ENCODE measurements around the gene UQCR10.
"Not testable (repeated sequence)": the region's sequence is repeated elsewhere in the genome, so short reads cannot be mapped to it uniquely, and the experiment has no call there.

The UQCR10 gene

DNA sequence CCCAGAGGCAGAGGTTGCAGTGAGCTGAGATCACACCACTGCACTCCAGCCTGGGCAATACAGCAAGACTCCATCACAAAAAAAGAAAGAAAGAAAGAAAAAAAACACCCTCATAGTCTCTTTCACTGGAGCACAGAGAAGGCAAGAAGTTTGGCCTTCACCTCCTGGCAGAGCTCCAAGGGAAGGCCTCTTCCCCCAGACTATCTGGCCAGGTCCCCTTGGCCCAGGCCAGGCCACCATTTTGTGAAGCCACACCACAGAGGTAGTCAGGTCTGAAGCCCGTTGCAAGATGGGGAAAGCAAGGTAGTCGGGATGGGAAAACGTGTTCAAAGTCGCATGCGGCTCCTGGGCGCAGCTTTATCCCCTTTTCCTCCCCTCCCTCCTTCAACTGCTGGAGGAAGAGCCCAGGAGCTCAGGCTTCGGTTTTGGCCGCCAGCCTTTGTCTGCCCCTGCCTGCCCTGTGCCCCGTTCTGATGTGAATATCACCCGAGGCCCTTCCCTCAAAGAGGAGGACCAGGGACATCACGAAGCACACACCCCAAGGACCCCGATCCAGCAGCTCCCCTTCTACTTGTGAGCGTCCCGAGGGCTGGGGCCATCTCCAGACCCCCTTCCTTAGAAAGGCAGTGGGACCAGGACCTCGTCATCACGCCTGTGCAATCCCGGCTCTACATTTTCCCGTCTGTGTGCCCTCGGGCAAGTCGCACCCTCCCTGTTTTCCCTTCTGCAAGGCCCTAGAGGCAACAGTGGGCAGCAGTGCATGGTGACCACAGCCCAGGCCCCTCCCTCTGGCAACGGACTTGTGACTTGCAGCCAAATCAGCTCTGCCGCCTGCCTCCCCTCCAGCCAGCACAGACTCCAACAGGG is 29.7 kb upstream of the UQCR10 start:
- DNase-seq (ENCODE audit: low read depth): no peak

DNA sequence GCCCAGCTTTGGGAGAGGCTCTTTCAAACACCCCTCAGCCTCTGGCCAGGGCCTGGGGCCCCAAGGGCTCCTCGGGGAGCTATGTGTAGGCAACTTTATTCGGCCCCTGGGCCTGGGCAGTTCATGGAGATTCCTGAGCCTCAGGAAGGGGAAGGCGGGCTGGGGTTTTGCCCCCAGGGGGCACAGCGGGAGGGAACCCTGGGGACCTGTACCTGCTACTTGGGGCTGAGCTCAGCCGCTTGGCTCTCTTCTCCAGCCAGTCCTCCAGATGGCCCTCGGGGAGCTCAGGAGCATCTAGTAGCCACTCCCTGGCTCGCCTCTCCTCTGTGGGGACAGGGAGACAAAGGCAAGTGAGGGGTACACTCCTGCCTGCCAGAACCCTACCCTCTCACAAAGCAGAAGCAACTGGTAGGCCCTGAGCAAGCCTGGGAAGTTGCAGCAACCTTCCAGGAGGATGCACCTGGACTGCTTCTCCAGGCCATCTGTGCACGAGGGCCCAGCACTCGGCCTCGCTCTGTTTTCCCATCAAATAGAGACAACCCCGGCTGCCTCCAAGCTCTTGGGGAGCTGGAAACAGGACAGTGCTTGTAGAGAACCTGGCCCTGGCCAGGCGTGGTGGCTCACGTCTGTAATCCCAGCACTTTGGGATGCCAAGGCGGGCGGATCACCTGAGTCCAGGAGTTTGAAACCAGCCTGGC is 28.9 kb upstream of the UQCR10 start:
- DNase-seq (ENCODE audit: low read depth): no peak

DNA sequence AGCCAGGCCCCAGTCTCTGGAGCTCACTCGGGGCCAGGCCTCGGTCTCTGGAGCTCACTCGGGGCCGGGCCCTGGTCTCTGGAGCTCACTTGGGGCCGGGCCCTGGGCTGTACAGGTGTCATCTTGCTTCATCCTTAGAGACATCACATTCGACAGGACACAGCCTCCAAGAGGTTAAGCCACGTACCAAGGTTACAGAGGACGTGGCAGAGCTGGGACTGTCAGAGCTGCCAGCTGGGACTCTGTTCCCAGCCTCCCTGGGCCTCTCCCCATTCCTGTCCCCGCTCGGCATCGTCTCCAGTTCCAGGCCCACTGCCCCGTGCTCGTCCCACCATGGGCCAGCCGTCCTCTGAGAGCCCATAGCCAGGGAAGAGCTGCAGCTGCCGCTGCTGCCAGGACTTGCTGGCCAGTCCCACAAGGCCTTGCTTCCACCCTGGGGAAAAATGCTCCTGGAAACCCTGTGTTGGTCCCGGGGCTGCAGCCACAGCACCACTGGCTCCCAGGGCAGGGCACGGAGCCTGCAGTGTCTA is 27.8 kb upstream of the UQCR10 start:
- no peak for DNase-seq (ENCODE audit: low read depth)

DNA sequence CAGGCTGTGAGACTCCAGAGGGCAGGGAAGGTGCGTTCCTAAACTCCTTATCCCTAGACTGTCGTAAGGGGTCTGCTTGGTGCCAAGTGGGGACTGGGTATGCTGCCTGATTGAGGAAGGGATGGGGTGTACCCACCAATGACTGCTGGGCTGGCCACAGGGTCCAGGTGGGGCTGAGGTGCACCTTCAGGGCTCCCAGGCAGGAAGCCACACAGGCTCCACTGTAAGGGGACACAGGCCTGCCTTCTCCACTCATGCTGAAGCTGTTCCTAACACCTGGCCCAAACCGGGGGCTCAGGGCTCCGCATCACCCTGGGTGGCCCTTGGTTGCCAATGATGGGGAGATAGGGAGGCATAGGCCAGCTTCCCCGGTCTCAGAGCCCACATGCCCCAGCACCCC is 27.0 kb upstream of the UQCR10 start:
- DNase-seq (ENCODE audit: low read depth): no peak

DNA sequence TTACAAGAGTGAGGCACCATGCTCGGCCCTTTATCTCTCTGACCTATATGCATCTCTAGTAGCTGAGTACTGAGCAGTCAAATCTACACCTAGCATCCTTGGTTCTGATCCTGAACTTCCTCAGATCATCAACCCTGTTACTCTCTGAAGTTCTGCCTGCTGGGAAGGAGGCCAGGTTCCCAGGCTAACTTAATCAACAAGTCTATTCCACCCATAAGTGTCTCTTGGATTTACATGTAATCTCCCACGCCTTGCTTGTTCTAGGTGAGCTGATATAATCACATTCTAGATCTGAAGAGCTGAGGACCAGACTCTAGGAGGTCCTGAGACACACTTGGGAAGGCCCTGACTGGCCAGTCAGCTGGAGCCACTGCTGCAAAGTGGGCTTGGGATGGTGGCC is 25.2 kb upstream of the UQCR10 start:
- DNase-seq (ENCODE audit: low read depth): no peak

DNA sequence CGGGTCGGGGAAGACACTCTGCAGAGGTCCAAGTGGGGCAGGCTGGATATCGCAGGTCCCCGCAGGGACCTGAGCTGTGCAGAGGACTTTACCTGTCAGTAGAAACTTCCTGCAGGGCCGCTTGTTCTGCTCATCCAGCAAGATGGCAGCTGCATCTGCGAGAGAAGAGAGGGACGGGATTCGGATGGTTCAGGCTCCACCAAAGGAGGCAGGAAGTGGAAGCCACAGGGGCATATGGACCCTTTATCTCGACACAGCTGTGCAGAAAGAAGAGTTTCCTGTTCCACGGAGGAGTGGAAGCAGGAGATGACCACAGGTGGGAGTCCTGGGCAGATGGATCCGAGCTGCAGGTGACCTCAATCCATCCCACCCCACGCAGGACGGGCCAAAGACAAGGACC is 24.8 kb upstream of the UQCR10 start:
- DNase-seq (ENCODE audit: low read depth): no peak

DNA sequence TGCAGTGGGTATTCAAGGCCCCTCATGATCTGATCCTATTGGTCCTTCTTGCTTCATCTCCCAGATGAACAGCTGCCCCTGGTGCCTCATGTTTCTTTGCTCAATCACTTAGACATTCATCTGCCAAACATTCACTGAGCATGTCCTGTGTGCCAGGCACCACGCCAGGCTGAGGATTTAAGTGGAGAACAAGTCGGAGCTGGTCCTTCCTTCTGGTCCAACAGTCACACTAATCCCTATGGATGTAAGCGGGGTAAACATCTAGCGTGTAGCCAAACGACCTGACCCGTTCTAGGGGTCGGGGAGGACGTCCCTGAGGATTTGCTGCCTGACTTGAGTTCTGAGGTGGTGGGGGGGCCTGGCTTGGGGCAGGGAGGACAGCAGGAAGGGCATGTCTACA is 22.3 kb upstream of the UQCR10 start:
- DNase-seq (ENCODE audit: low read depth): no peak

DNA sequence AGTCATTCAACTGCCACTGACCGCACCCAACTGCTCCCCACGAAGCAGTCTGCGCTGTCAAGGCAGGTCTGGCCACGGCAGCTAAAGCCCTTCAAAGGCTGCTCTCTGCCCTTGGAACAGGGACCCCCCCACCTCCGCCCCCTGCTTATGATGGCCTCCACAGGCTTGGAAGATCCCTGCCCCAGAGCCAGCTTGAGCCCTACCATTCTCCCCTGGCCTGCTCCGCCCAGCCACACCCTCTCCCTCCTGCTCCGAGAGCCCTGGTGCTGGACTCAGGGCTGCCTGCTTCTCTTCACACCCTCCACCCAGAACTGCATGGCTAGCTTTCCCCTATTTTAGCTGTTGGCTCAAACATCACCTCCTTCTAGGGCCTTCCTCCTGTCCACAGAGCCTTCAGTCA is 19.3 kb upstream of the UQCR10 start:
- DNase-seq (ENCODE audit: low read depth): no peak

DNA sequence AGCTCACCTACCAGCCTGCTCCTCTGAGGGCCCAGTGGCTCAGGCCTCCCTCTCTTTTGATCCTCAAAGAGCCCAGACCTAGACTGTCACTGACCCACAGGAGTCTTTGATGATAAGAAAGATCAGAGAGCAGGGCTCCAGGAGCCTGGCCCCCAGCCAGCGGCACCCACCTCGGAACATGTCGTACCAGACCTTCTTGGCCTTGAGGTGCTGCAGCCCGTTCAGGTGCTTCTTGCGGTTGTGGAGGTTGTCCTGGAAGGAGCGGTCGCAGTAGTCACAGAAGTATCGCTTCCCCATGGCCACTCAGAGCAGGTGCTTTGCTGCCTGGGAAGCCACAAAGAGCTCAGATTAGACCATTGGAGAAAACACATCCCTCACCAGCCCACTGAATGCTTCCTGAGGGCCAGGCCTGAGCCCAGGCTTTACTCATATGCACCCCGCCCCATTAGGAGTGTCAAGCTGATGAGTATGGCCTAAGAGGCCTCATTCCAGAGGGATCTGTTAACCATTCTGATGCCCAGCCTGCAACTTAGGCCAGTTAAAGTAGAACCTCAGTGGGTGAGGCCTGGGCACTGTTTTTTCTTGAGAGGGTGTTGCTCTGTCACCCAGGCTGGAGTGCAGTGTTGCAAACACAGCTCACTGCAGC is 18.8 kb upstream of the UQCR10 start:
- no peak for DNase-seq (ENCODE audit: low read depth)

DNA sequence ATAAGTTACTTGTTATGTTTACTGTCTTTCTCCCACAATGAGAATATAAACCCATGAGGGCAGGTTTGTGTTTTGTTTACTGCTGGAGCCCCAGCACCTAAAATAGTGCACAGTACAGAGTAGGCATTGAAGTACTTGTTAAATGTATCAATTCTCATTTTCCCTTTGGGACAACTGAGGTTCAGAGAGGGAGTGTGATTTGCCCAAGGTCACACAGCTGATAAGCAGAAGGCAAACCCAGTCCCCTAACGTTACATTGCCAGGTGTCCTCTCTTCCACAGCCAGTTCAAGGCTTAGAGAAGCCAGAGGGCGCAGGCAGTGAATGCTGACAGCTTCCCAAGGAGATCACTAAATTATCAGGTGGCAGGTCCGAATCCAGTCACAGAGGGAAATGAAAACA is 17.1 kb upstream of the UQCR10 start:
- DNase-seq (ENCODE audit: low read depth): no peak

DNA sequence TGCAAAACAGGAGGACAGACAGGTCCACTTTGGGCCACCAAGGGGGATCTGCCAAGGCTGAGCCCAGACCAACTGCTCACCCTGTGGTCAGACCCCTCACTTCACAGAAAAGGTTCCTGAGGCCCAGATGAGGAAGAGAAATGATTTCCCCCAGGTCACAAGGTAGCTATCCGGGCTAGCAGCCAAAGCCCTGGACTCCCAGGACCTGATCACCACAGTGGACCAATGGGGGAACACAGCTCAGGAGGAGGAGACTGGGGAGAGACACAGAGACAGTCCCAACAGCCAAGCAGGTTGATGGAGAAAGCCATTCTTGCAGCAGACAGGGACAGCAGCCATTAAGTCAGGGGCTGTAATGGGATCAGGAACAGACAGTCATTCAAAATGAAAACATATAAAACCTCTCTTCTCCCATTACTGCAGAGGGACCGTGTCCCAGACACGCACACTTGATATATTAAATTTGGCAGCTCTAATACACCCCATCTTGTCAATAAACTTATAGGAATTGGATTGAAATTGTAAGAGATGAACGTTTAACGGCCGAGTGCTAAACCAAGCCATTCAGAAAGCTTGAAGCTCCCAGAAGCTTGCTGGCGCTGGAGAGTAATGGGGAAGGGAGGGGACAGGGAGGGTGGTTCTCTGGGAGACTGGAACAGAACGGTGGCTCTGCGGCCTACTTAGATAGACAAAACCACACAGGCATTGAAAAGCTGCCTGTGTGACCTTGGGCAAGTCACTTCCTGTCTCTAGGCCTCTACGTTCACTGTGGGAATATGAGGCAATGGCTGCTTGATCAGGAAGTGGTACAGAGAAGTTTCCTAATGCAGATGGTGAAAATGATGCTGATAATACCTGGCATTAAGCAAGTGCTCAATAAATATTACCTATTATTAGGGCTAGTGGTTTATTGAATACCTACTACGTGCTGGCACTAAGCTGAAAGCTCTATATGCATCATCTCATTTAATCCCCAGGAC is 16.3 kb upstream of the UQCR10 start:
- DNase-seq (ENCODE audit: low read depth): no peak

DNA sequence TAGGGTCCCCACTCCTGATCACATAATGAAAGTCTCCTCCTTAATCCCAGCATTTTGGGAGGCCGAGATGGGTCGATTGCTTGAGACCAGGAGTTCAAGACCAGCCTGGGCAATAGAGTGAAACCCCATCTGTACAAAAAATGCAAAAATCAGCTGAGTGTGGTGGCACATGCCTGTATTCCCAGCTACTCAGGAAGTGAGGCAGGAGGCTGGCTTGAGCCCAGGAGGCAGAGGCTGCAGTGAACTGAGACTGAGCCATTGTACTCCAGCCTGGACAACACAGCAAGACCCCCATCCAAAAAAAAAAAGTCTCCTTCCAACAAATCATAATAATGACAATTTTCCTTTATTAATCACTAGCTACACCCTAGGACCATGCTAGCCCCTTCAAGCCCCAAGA is 15.5 kb upstream of the UQCR10 start:
- DNase-seq (ENCODE audit: low read depth): no peak

DNA sequence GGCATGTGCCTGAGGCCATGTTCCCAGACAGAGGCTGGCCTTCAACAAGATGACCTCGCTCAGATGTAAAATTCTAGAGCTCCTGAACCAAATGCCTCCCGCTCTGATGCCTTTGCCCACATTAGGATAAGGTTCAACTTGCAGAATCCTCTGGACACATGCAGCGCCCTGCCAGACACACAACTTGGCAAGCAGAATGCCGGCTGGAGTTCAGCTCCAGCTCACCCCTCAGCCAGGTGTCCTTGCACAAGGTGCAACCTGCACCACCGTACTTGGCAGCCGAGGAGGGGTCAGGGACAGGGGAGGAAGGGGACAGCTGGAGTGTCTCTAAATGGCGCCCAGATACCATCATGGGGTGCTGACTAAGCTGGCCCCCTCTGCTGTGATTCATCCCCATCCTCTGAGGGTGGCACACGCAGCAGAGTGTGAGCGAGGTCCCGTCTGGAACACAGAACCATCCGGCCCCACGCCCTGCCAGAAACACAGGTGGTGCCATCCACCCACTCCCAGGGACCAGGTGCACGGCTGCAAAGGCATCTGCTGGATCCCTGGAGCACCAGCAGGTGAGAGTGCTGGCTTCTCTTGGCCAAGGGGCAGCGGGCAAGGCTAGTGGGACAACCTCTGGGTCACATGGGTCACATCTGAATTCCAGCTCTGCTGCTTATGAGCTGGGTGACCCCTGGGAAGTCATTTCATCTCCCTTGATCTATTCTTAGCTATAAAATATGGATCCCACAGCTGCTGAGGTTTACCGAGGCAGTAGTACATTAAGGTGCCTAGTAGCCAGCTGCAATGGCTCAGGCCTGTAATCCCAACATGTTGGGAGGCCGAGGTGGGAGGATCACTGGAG is 13.1 kb upstream of the UQCR10 start:
- DNase-seq (ENCODE audit: low read depth): no peak

DNA sequence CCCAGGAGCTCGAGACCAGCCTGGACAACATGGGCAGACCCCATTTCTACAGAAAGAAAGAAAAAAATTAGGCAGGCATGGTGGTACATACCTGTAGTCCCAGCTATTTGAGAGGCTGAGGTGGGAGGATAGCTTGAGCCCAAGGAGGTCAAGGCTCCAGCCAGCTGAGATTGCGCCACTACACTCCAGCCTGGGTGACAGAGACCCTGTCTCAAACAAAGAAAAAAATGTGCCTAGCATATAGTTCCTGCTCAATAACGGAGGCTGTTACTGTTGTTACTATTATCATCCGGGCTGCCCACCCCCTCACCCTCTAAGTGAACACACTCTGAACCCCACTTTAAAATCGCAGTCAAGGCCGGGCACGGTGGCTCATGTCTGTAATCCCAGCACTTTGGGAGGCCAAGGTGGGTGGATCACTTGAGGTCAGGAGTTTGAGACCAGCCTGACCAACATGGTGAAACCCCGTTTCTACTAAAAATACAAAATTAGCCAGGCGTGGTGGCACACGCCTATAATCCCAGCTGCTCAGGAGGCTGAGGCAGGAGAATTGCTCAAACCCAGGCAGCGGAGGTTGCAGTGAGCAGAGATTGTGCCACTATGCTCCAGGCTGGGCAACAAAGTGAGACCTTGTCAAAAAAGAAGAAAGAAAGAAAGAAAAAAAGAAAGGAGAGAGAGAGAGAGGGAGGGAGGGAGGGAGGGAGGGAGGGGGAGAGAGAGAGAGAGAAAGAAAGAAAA is 12.3 kb upstream of the UQCR10 start:
- not testable (repeated sequence) for DNase-seq (ENCODE audit: low read depth)

DNA sequence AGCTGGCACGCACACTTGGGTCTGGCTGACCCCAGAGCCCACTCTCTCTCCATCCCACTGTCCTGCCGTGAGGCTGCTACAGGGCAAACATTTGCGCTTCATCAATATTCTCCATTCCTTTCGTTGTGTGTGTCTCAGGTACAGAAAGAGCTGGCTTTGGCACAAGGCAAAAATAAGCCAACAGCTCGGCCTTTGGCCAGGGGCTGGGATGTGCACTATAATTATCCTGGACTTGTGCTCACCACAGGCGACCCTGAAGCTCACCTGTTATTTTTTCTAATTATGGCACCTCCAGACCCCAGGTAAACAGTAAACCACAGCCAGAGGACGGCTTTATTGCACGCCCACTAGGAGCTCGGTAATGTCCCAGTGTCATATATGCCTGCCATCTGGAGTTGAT is 11.3 kb upstream of the UQCR10 start:
- no peak for DNase-seq (ENCODE audit: low read depth)

DNA sequence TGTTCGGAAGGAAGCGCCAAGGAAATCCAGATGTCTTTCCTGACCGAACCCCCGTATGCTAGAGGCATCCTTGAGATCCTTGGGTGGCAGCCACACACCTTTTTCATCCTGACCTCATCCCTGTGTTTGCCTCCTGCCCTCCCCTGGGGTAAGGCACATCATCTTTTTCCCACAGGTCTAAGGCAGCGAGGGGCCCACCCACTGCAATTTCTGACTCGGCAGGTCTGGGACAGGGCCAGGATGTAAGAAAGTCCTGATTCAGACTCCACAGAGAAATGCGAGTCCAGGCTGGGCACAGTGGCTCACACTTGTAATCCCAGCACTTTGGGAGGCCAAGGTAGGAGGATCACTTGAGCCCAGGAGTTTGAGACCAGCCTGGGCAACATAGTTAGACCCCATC is 10.8 kb upstream of the UQCR10 start:
- DNase-seq (ENCODE audit: low read depth): no peak

DNA sequence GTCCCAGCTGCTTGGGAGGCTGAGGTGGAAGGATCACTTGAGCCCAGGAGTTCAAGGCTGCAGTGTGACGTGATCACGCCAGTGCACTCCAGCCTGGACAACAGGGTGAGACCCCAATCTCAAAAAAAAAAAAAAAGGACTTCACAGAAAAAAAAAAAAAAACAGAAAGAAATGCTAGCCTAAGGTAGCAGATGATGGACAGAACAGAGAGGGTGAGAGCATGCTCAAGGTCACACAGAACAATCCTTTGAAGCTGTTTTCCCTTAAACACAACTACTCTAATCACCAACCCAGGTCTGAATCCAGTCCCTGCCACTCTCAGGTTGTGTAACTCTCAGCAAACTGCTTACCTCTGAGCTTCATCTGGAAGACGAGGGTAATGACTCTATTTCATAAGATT is 10.1 kb upstream of the UQCR10 start:
- no peak for DNase-seq (ENCODE audit: low read depth)

DNA sequence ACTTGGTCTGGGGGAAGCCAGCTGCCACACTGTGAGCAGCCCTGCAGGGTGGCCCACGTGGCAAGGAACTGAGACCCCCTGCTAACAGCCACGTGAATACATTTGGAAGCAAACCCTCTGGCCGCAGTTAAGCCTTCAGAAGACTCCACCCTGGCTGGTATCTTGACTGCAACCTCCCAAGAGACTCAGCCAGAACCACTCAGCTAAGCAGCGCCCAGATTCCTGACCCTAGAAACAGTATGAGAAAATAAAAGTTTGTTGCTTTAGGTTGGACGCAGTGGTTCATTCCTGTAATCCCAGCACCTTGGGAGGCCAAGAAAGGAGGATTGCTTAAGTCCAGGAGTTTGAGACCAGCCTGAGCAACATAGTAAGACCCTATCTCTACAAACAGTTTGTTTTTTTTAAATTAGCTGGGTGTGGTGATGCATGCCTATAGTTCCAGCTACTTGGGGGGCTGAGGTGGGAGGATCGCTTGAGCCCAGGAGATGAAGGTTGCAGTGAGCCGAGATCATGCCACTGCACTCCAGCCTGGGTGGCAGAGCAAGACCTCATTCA is 9.0 kb upstream of the UQCR10 start:
- DNase-seq (ENCODE audit: low read depth): no peak

DNA sequence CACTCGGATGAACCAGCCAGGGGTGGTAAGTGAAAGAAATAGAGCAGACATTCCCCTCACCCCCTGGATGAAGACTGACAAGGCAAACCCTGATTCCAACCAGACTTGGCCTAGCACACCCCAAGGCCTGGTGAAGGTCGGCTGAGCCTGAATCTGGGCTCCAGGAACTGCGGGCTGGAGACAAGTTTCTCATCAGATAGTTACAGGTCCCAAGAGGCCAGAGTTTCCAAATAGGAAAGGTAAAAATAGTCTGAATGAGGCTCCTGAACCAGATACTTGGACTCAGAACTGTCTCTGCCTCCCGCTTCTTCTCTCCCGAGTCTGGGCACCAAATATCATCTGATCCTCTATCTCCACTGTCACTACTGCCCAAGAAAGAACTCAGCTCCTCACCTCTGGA is 8.2 kb upstream of the UQCR10 start:
- DNase-seq (ENCODE audit: low read depth): no peak

DNA sequence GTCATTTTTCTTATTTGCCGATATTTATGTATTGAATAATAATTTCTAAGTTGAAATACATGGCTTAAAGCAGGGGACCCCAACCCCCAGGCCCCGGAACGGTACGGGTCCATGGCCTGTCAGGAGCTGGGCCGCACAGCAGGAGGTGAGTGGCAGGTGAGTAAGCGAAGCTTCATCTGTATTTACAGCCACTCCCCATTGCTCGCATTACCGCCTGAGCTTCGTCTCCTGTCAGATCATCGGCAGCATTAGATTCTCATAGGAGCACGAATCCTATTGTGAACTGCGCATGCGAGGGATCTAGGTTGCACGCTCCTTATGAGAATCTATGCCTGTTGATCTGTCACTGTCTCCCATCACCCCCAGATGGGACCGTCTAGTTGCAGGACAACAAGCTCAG is 4.9 kb upstream of the UQCR10 start:
- no peak for DNase-seq (ENCODE audit: low read depth)
